ENCODE results near the gene NPTXR. TPM values are rescaled to one million over a fixed set of nuclear protein-coding genes. Genes with fewer than 3 reads are reported as not detected.

The NPTXR gene
- total and polyA plus RNA-seq, 2 experiments from 2014 or later: 0.99 to 2.7 TPM

DNA sequence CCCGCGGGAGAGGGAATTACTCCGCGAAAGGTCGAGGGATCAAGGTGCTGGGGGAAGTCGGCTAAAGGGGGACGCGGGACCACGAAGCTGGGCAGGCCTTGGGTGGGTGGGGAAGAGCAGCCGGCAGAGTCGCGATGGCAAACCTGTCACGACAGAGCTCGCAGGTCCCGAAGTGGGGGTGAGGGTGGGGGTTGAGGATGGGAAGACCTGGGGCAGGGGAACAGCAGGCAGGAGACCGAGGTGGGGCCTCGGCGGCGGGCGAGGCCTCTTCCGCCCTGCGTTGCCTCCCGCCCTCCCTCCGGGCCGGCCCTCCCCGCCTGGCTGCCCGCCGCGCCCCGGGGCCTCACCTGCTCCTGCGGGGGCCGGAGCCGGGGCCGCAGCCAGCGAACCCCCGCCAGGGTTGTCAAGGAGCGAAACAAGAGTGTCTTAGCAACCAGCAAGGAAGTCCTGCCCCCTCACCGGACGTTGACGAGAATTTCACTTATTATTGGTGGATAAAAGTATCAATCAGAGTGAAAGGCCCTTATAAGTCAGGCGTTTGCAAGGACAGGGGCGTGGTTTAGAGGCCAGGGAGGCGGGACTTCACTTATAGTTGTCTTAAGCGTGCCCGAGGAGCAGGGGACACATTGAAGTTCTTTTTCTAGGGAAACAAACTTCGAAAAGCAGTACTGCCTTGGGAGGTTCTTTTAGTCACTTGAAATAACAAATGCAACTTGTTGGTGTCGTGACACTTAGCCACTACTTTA, 49.9 kb downstream of the NPTXR start, which contains the start of gene DNAL4:
DNAL4 (minus strand) TSS at position 423 of the 746 bp plus-strand sequence. CDS start 11,412 bp downstream, outside the sequence.
- no peaks in the 10 kb centered on the region for H3K9me2 ChIP-seq (ENCODE audit: insufficient read depth)
- peak within 1 kb of the TSS; percentile 92 for H3K4me2 ChIP-seq (ENCODE audit: unreplicated experiment)
- no peaks in the 10 kb centered on the region for H3K9me3 ChIP-seq (ENCODE audit: low read depth)
- H3K36me3 ChIP-seq (ENCODE audit: low read depth): no peaks in the 10 kb centered on the region
- peak within 1 kb of the TSS; percentile 85 for H2AFZ ChIP-seq
- WGBS, 2 experiments (ENCODE audit: low coverage in 1 of 2, low lambda C conversion rate in 2 of 2, missing lambda C conversion rate in 2 of 2): 2 to 3% methylated on average over 28 to 41 of the region's 47 CpGs
- H4K20me1 ChIP-seq (ENCODE audit: insufficient read depth): no peaks in the 10 kb centered on the region
- peak within 1 kb of the TSS; percentile 41 for H3K27ac ChIP-seq
- H3K9ac ChIP-seq: peak within 1 kb of the TSS; percentile 87
- peak; percentile 98 for DNase-seq
- peaks cover 12% of the 10 kb centered on the region for H3K4me1 ChIP-seq (ENCODE audit: insufficient read depth)
- peaks cover 12% of the 10 kb centered on the region for H3K79me2 ChIP-seq (ENCODE audit: insufficient read depth)
- no peaks in the 10 kb centered on the region for H3K27me3 ChIP-seq (replicated peaks; ENCODE audit: insufficient read depth)
- peaks cover 10% of the 10 kb centered on the region for H3F3A ChIP-seq (ENCODE audit: insufficient read depth)
- peak within 1 kb of the TSS; percentile 75 for H3K4me3 ChIP-seq
- in situ Hi-C loops (cut with MboI): no loop called here
- no peak for TF ChIP-seq EZH2phosphoT487 (IDR thresholded peaks at IDR 0.05; ENCODE audit: insufficient read depth, low read depth)
- no peak for TF ChIP-seq EZH2 (IDR thresholded peaks at IDR 0.05; ENCODE audit: insufficient read depth, poor library complexity, severe bottlenecking)

DNA sequence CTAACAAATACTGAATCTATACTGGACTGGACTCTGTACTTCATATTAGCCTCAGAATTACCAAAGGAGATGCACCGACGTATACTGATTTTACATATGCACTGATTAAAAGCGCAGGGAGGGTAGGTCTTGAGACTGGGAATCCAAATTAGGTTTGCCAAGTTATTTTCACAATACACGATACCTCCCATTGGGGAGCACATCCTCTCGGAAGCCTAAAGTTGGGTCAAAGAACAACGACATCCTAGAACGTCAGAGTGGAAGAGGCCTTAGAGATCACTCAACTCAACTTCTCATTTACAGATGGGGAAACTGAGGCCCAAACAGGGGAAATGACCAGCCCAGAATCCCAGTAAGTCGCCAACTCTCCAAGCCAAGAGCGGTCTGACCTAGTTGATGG, 50.5 kb downstream of the NPTXR start:
- H3K4me3 ChIP-seq: peak overlapping the region; percentile 75
- WGBS, 2 experiments (ENCODE audit: low coverage in 1 of 2, low lambda C conversion rate in 2 of 2, missing lambda C conversion rate in 2 of 2): 15 to 17% methylated on average over 9 of the region's 9 CpGs
- DNase-seq: peak; percentile 28
- peaks cover 12% of the 10 kb centered on the region for H3K79me2 ChIP-seq (ENCODE audit: insufficient read depth)
- H3F3A ChIP-seq (ENCODE audit: insufficient read depth): peaks cover 13% of the 10 kb centered on the region
- peaks cover 17% of the 10 kb centered on the region for H3K4me1 ChIP-seq (ENCODE audit: insufficient read depth)
- TF ChIP-seq EZH2phosphoT487 (IDR thresholded peaks at IDR 0.05; ENCODE audit: insufficient read depth, low read depth) (no peak), EZH2 (IDR thresholded peaks at IDR 0.05; ENCODE audit: insufficient read depth, poor library complexity, severe bottlenecking) (no peak)
- H3K27me3 ChIP-seq (replicated peaks; ENCODE audit: insufficient read depth): no peaks in the 10 kb centered on the region
- no peaks in the 10 kb centered on the region for H3K9me3 ChIP-seq (ENCODE audit: low read depth)
- no peaks in the 10 kb centered on the region for H4K20me1 ChIP-seq (ENCODE audit: insufficient read depth)
- H3K9me2 ChIP-seq (ENCODE audit: insufficient read depth): no peaks in the 10 kb centered on the region
- H3K36me3 ChIP-seq (ENCODE audit: low read depth): no peaks in the 10 kb centered on the region
- H2AFZ ChIP-seq: peak overlapping the region; percentile 85
- H3K27ac ChIP-seq: peak overlapping the region; percentile 41
- in situ Hi-C loops (cut with MboI): no loop called here
- peak overlapping the region; percentile 87 for H3K9ac ChIP-seq
- peak overlapping the region; percentile 92 for H3K4me2 ChIP-seq (ENCODE audit: unreplicated experiment)

GRCh38 chr22:38792833-38793232, 51.0 kb downstream of the NPTXR start:
- TF ChIP-seq EZH2 (IDR thresholded peaks at IDR 0.05; ENCODE audit: insufficient read depth, poor library complexity, severe bottlenecking): no peak
- no peak for TF ChIP-seq EZH2phosphoT487 (IDR thresholded peaks at IDR 0.05; ENCODE audit: insufficient read depth, low read depth)
- H3K9ac ChIP-seq: peak overlapping the region; percentile 87
- DNase-seq: peak; percentile 59

DNA sequence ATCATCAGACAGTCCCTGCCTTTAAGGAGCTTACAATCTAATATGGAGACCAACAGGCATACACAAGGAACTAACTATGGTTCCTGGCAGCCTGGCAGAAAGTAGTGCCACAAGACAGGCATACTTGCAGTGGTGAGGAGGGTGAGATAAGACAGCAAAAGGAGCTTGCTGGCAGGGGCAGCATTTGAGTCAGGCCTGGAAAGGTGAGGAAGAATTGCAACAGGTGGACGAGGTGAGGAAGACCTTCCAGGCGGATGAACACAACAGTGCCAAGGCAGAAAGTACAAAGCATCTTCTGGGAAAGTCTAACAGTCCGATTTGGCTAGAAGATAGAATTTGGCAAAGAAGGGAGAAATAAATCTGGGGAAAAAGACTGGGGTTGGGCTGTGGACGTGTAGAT, 54.2 kb downstream of the NPTXR start:
- Histone ChIP-seq H3K9me2 (ENCODE audit: insufficient read depth) (no peaks in the 10 kb centered on the region), H3K79me2 (ENCODE audit: insufficient read depth) (peaks cover 12% of the 10 kb centered on the region), H2AFZ (no peak overlapping the region), H3K4me3 (no peak overlapping the region), H3K9ac (no peak overlapping the region), H3K4me2 (ENCODE audit: unreplicated experiment) (no peak overlapping the region), H3K27me3 (replicated peaks; ENCODE audit: insufficient read depth) (no peaks in the 10 kb centered on the region), H3K9me3 (ENCODE audit: low read depth) (no peaks in the 10 kb centered on the region), H3K4me1 (ENCODE audit: insufficient read depth) (peaks cover 22% of the 10 kb centered on the region), H3K36me3 (ENCODE audit: low read depth) (no peaks in the 10 kb centered on the region), H3K27ac (no peak overlapping the region), H4K20me1 (ENCODE audit: insufficient read depth) (no peaks in the 10 kb centered on the region), H3F3A (ENCODE audit: insufficient read depth) (peaks cover 13% of the 10 kb centered on the region)
- WGBS, 2 experiments (ENCODE audit: low coverage in 1 of 2, low lambda C conversion rate in 2 of 2, missing lambda C conversion rate in 2 of 2): 92 to 97% methylated on average over 4 of the region's 4 CpGs
- DNase-seq: no peak
- in situ Hi-C loops (cut with MboI): no loop called here
- no peak for TF ChIP-seq EZH2 (IDR thresholded peaks at IDR 0.05; ENCODE audit: insufficient read depth, poor library complexity, severe bottlenecking)

More at GRCh38 chr22:38792833-38793232, 51.0 kb downstream of the NPTXR start:
- peak overlapping the region; percentile 41; the same call in 1 of the 2 replicates for H3K27ac ChIP-seq
- H3K36me3 ChIP-seq (ENCODE audit: low read depth): no peaks in the 10 kb centered on the region
- H4K20me1 ChIP-seq (ENCODE audit: insufficient read depth): no peaks in the 10 kb centered on the region
- H3K4me2 ChIP-seq (ENCODE audit: unreplicated experiment): peak overlapping the region; percentile 92
- H3K4me1 ChIP-seq (ENCODE audit: insufficient read depth): peaks cover 22% of the 10 kb centered on the region
- no peaks in the 10 kb centered on the region for H3K9me3 ChIP-seq (ENCODE audit: low read depth)
- H2AFZ ChIP-seq: peak overlapping the region; percentile 85
- H3K79me2 ChIP-seq (ENCODE audit: insufficient read depth): peaks cover 12% of the 10 kb centered on the region
- WGBS, 2 experiments (ENCODE audit: low coverage in 1 of 2, low lambda C conversion rate in 2 of 2, missing lambda C conversion rate in 2 of 2): 24 to 26% methylated on average over 4 of the region's 4 CpGs
- H3K9me2 ChIP-seq (ENCODE audit: insufficient read depth): no peaks in the 10 kb centered on the region
- H3K4me3 ChIP-seq: peak overlapping the region; percentile 75
- in situ Hi-C loops (cut with MboI): no loop called here
- H3F3A ChIP-seq (ENCODE audit: insufficient read depth): peaks cover 13% of the 10 kb centered on the region
- no peaks in the 10 kb centered on the region for H3K27me3 ChIP-seq (replicated peaks; ENCODE audit: insufficient read depth)

Measured in GM23248 (cell line).